ENCODE data around the gene RNU5D-1. TPM values are rescaled to one million over a fixed set of nuclear protein-coding genes. Genes with fewer than 3 reads are reported as not detected.

RNU5D-1 gene
- total and polyA plus RNA-seq, 2 of the 13 experiments (the other 11 are each of a cell fraction or from before 2014, with no cell fraction given): 165 TPM; not detected in 1

DNA sequence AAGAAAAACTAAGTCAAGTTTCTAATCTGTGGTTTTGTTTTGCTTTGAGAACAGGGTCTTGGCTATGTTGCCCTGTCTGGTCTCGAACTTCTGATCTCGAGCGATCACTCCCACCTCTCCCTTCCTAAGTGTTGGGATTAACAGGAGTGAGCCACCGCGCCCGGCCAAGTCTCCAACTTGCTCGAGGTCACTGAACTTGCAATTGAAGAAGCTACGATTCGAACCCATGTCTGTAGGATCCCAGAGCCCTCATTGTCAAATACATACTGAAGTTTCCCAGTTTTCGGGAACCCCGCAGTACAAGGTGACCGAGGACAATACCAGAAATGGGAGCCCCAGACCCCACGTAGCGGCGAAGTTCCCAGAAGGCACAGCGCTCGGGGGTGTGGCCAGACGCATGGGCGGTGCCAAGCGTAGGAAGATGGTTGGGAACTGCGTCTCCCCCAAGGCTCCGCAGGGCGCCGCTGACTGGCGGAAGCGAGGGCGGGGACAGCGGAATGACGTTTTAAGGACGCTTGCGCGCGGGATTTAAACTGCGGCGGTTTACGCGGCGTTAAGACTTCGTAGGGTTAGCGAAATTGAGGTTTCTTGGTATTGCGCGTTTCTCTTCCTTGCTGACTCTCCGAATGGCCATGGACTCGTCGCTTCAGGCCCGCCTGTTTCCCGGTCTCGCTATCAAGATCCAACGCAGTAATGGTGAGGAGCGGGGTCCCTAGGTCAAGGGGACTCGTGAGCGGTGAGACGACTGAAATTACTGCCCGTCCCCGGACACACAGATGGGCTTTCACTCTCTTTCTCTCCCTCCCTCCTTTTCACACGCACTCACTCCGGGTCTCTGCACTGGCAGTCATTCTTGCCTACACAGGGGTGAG lies 8.6 kb upstream of the RNU5D-1 start, which contains the start of gene KIF2C (continued):
- TF ChIP-seq, protein P1, sequence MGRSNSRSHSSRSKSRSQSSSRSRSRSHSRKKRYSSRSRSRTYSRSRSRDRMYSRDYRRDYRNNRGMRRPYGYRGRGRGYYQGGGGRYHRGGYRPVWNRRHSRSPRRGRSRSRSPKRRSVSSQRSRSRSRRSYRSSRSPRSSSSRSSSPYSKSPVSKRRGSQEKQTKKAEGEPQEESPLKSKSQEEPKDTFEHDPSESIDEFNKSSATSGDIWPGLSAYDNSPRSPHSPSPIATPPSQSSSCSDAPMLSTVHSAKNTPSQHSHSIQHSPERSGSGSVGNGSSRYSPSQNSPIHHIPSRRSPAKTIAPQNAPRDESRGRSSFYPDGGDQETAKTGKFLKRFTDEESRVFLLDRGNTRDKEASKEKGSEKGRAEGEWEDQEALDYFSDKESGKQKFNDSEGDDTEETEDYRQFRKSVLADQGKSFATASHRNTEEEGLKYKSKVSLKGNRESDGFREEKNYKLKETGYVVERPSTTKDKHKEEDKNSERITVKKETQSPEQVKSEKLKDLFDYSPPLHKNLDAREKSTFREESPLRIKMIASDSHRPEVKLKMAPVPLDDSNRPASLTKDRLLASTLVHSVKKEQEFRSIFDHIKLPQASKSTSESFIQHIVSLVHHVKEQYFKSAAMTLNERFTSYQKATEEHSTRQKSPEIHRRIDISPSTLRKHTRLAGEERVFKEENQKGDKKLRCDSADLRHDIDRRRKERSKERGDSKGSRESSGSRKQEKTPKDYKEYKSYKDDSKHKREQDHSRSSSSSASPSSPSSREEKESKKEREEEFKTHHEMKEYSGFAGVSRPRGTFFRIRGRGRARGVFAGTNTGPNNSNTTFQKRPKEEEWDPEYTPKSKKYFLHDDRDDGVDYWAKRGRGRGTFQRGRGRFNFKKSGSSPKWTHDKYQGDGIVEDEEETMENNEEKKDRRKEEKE (IDR thresholded peaks at IDR 0.05): no peak
- TF ChIP-seq ZNF225 (CRISPR knock-in tag; IDR thresholded peaks at IDR 0.05): no peak
- no peak for TF ChIP-seq NFE2 (CRISPR knock-in tag; IDR thresholded peaks at IDR 0.05)
- no peak for TF ChIP-seq ZNF678 (CRISPR knock-in tag; IDR thresholded peaks at IDR 0.05)
- no peak for TF ChIP-seq HNRNPH1 (optimal IDR thresholded peaks at IDR 0.05; ENCODE audit: low read depth, low read length)
- peak; percentile 78; the same call in 1 of the 2 replicates for TF ChIP-seq ZNF878 (CRISPR knock-in tag; IDR thresholded peaks at IDR 0.05)
- TF ChIP-seq, protein P2, sequence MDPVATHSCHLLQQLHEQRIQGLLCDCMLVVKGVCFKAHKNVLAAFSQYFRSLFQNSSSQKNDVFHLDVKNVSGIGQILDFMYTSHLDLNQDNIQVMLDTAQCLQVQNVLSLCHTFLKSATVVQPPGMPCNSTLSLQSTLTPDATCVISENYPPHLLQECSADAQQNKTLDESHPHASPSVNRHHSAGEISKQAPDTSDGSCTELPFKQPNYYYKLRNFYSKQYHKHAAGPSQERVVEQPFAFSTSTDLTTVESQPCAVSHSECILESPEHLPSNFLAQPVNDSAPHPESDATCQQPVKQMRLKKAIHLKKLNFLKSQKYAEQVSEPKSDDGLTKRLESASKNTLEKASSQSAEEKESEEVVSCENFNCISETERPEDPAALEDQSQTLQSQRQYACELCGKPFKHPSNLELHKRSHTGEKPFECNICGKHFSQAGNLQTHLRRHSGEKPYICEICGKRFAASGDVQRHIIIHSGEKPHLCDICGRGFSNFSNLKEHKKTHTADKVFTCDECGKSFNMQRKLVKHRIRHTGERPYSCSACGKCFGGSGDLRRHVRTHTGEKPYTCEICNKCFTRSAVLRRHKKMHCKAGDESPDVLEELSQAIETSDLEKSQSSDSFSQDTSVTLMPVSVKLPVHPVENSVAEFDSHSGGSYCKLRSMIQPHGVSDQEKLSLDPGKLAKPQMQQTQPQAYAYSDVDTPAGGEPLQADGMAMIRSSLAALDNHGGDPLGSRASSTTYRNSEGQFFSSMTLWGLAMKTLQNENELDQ (CRISPR knock-in tag; IDR thresholded peaks at IDR 0.05; ENCODE audit: borderline replicate concordance): no peak
- no peak for TF ChIP-seq PHB2 (IDR thresholded peaks at IDR 0.05; ENCODE audit: partially characterized antibody)
- TF ChIP-seq BHLHE40 (IDR thresholded peaks at IDR 0.05; ENCODE audit: low read length): no peak
- TF ChIP-seq, protein P3, sequence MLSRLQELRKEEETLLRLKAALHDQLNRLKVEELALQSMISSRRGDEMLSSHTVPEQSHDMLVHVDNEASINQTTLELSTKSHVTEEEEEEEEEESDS (CRISPR knock-in tag; IDR thresholded peaks at IDR 0.05; ENCODE audit: borderline replicate concordance): 0 out of 2 replicates have a peak, but pooled peaks have one; percentile 54
- TF ChIP-seq, protein P4, sequence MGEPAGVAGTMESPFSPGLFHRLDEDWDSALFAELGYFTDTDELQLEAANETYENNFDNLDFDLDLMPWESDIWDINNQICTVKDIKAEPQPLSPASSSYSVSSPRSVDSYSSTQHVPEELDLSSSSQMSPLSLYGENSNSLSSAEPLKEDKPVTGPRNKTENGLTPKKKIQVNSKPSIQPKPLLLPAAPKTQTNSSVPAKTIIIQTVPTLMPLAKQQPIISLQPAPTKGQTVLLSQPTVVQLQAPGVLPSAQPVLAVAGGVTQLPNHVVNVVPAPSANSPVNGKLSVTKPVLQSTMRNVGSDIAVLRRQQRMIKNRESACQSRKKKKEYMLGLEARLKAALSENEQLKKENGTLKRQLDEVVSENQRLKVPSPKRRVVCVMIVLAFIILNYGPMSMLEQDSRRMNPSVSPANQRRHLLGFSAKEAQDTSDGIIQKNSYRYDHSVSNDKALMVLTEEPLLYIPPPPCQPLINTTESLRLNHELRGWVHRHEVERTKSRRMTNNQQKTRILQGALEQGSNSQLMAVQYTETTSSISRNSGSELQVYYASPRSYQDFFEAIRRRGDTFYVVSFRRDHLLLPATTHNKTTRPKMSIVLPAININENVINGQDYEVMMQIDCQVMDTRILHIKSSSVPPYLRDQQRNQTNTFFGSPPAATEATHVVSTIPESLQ (CRISPR knock-in tag; conservative IDR thresholded peaks at IDR 0.05): no peak
- peak; percentile 77 for TF ChIP-seq KDM2A (CRISPR knock-in tag; IDR thresholded peaks at IDR 0.05; ENCODE audit: borderline replicate concordance, low read depth)
- peak; percentile 80 for TF ChIP-seq DMAP1 (CRISPR knock-in tag; IDR thresholded peaks at IDR 0.05)
- TF ChIP-seq MAZ (IDR thresholded peaks at IDR 0.05; ENCODE audit: borderline replicate concordance, low read depth, low read length): no peak
- TF ChIP-seq MAZ (CRISPR knock-in tag; IDR thresholded peaks at IDR 0.05; ENCODE audit: low read depth): peak; percentile 34
- no peak for TF ChIP-seq ZNF430 (CRISPR knock-in tag; IDR thresholded peaks at IDR 0.05)
- TF ChIP-seq TBP (CRISPR knock-in tag; IDR thresholded peaks at IDR 0.05): 0 out of 2 replicates have a peak, but pooled peaks have one; percentile 33
- TF ChIP-seq MTF2 (CRISPR knock-in tag; IDR thresholded peaks at IDR 0.05; ENCODE audit: borderline replicate concordance): no peak

Data from HepG2 (cell line).